22Rv1 (cell line): ENCODE data around the gene IQCM.

ENCODE experiments used
- H3K27ac ChIP-seq: fragments of 450-650 bp; 2 replicates; pipeline ENCODE4 v1.5.1; 2017
- ZFX ChIP-seq: fragments of 450-650 bp; IDR thresholded peaks from 2 replicates; pipeline ENCODE4 v1.6.1; 2017; ENCODE audit warnings: antibody characterized with exemption, borderline replicate concordance
- TF ChIP-seq, protein P1 (sequence below): fragments of 450-650 bp; IDR thresholded peaks from 2 replicates; pipeline ENCODE4 v1.5.1; 2017; ENCODE audit warnings: mild to moderate bottlenecking

The IQCM gene

DNA sequence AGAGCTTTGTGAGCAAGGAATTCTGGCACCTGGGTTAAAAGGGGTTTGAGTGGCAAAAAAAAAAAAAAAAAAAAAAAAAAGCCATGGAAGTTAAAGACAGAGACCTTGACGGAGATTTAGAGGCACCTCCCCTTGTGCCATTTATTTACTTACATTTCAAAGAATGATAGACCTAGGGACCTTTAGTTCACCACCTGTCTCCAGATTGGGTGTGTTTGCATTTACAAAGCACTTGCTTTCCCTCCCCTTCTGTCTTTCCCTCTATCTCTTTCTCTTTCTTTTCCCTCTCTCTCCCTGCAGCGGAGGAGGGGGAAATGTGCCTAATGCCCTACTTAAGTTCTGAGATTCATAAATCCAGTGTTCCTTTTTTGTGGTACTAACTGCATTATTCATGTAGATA, 116.0 kb downstream of the IQCM start:
- no peak overlapping the region for H3K27ac ChIP-seq

DNA sequence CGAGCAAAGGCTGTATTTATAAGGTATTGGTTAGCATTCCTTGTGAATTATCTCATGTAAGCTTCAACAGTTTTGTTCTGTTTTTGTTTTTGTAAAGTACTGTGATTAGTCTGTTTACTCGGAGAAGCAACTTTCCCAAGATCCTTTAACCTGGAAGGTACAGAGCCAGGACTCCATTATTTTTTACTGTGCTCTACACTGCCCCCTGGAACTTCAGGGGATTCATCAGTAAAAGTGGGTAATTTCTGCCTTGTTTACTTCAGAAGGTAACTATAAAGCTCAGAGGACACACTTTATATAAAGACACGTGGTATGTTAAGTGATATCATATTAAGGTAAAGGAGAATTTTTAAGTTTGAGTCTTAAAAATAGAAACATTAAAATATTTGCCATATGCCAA, 124.9 kb downstream of the IQCM start:
- TF ChIP-seq, protein P1, sequence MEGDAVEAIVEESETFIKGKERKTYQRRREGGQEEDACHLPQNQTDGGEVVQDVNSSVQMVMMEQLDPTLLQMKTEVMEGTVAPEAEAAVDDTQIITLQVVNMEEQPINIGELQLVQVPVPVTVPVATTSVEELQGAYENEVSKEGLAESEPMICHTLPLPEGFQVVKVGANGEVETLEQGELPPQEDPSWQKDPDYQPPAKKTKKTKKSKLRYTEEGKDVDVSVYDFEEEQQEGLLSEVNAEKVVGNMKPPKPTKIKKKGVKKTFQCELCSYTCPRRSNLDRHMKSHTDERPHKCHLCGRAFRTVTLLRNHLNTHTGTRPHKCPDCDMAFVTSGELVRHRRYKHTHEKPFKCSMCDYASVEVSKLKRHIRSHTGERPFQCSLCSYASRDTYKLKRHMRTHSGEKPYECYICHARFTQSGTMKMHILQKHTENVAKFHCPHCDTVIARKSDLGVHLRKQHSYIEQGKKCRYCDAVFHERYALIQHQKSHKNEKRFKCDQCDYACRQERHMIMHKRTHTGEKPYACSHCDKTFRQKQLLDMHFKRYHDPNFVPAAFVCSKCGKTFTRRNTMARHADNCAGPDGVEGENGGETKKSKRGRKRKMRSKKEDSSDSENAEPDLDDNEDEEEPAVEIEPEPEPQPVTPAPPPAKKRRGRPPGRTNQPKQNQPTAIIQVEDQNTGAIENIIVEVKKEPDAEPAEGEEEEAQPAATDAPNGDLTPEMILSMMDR: peak; percentile 50
- no peak for TF ChIP-seq ZFX

More for the DNA sequence above, 116.0 kb downstream of the IQCM start:
- TF ChIP-seq, protein P1: no peak
- no peak for TF ChIP-seq ZFX

DNA sequence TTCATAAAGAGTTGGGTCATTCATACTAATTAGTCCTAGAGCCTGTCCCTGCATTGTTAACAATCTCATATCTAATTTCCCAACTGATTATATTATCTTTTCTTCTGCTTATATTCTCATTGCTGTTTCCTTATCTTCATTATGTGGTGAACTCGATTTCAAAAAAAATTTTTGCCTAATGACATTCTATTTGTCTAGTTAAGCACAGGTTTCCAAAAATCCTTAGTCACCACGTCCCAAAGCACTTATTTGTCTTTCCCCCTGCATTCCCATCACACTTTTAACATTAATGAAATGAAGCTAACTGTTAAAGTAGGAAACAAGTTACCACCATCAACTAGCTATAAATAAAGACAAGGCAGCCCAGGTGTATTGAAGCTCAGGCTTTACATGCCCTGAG, 131.1 kb downstream of the IQCM start:
- TF ChIP-seq, protein P1: no peak
- TF ChIP-seq ZFX: no peak
- H3K27ac ChIP-seq: no peak overlapping the region

More for the DNA sequence above, 124.9 kb downstream of the IQCM start:
- no peak overlapping the region for H3K27ac ChIP-seq

- H3K27ac ChIP-seq: no peak overlapping the region
- TF ChIP-seq ZFX: no peak
- TF ChIP-seq, protein P1: no peak
Measured at GRCh38 chr4:149676076-149676475, 139.6 kb downstream of the IQCM start.

GRCh38 chr4:149645790-149646189, 169.9 kb downstream of the IQCM start:
- TF ChIP-seq, protein P1: no peak; the same call in 1 of the 2 replicates
- TF ChIP-seq ZFX: no peak
- no peak overlapping the region for H3K27ac ChIP-seq

DNA sequence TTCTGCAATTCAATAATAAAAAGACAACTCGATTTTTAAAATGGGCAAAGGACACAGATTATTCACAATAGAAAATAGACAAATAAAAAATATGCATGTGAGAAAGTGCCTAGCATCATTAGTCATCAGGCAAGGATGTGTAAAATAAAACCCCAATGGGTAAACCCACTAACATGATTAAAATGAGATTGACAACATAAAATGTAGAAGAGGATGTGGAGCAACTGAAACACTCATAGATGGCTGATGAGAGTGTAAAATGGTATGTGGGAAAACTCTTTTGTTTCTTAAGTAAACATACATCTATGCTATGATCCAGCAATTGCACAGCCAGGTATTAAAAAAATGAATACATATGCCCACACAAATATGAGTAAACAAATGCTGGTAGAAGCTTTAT, 177.6 kb downstream of the IQCM start:
- TF ChIP-seq ZFX: no peak
- TF ChIP-seq, protein P1: no peak
- no peak overlapping the region for H3K27ac ChIP-seq

GRCh38 chr4:149634368-149634767, 181.3 kb downstream of the IQCM start:
- TF ChIP-seq, protein P1: no peak
- H3K27ac ChIP-seq: no peak overlapping the region
